ENCODE results near the gene NOC2L. TPM values are rescaled to one million over a fixed set of nuclear protein-coding genes. Genes with fewer than 3 reads are reported as not detected.

Gene NOC2L
- total RNA-seq, 2 experiments from 2014 or later = 77.9 to 99.0 TPM

GRCh38 chr1:953524-954320 is 5.3 kb downstream of the NOC2L start:
- intact Hi-C loops (cut with micrococcal nuclease; ENCODE audit: unreplicated experiment) = no loop called here
- H4K20me1 ChIP-seq (ENCODE audit: insufficient read depth, low read length) = peaks cover 4% of the 10 kb centered on the region; the same call in 1 of the 2 replicates
- no peak for TF ChIP-seq CTCF (conservative IDR thresholded peaks at IDR 0.05; ENCODE audit: low read length)
- no peak for TF ChIP-seq EZH2phosphoT487 (IDR thresholded peaks at IDR 0.05; ENCODE audit: borderline replicate concordance, low read depth, low read length)
- peaks cover 84% of the 10 kb centered on the region for H3K36me3 ChIP-seq (ENCODE audit: insufficient read depth, low read length)
- H3K9me2 ChIP-seq (ENCODE audit: insufficient read depth, low read length) = no peaks in the 10 kb centered on the region
- no peak overlapping the region for H2AFZ ChIP-seq (ENCODE audit: low read length)
- CTCF ChIA-PET (ENCODE audit: unreplicated experiment) = no interaction called here
- no peaks in the 10 kb centered on the region for H3K9me3 ChIP-seq (ENCODE audit: low read length)
- no peak overlapping the region for H3K4me2 ChIP-seq (ENCODE audit: low read length)
- no peak overlapping the region for H3K27ac ChIP-seq (ENCODE audit: low read depth, low read length, poor library complexity, severe bottlenecking)
- peaks cover 10% of the 10 kb centered on the region for H3K4me1 ChIP-seq (ENCODE audit: insufficient read depth, low read length, poor library complexity, severe bottlenecking)
- H3K79me2 ChIP-seq (ENCODE audit: insufficient read depth, low read depth, low read length) = peaks cover 17% of the 10 kb centered on the region
- no peak for DNase-seq (ENCODE audit: low spot score)
- no TSS peak for BruUV-seq (replicated peaks)
- H3K4me3 ChIP-seq (ENCODE audit: low read depth, low read length, poor library complexity, severe bottlenecking) = no peak overlapping the region
- POLR2A ChIA-PET = no interaction called here

GRCh38 chr1:952603-953002 is 6.5 kb downstream of the NOC2L start:
- POLR2A ChIA-PET = no interaction called here
- CTCF ChIA-PET (ENCODE audit: unreplicated experiment) = no interaction called here
- no TSS peak for BruUV-seq (replicated peaks)
- TF ChIP-seq CTCF (conservative IDR thresholded peaks at IDR 0.05; ENCODE audit: low read length) (no peak), EZH2phosphoT487 (IDR thresholded peaks at IDR 0.05; ENCODE audit: borderline replicate concordance, low read depth, low read length) (no peak)
- no peaks in the 10 kb centered on the region for H3K9me3 ChIP-seq (ENCODE audit: low read length)
- H3K36me3 ChIP-seq (ENCODE audit: insufficient read depth, low read length) = peaks cover 94% of the 10 kb centered on the region
- H3K4me1 ChIP-seq (ENCODE audit: insufficient read depth, low read length, poor library complexity, severe bottlenecking) = peaks cover 4% of the 10 kb centered on the region
- peaks cover under 1% of the 10 kb centered on the region; the same call in 1 of the 2 replicates for H4K20me1 ChIP-seq (ENCODE audit: insufficient read depth, low read length)
- intact Hi-C loops (cut with micrococcal nuclease; ENCODE audit: unreplicated experiment) = no loop called here
- H3K27ac ChIP-seq (ENCODE audit: low read depth, low read length, poor library complexity, severe bottlenecking) = no peak overlapping the region
- no peak overlapping the region for H3K4me3 ChIP-seq (ENCODE audit: low read depth, low read length, poor library complexity, severe bottlenecking)
- no peak for DNase-seq (ENCODE audit: low spot score)
- peaks cover 5% of the 10 kb centered on the region for H3K79me2 ChIP-seq (ENCODE audit: insufficient read depth, low read depth, low read length)
- no peaks in the 10 kb centered on the region for H3K9me2 ChIP-seq (ENCODE audit: insufficient read depth, low read length)
- no peak overlapping the region for H3K4me2 ChIP-seq (ENCODE audit: low read length)
- no peak overlapping the region for H2AFZ ChIP-seq (ENCODE audit: low read length)

DNA sequence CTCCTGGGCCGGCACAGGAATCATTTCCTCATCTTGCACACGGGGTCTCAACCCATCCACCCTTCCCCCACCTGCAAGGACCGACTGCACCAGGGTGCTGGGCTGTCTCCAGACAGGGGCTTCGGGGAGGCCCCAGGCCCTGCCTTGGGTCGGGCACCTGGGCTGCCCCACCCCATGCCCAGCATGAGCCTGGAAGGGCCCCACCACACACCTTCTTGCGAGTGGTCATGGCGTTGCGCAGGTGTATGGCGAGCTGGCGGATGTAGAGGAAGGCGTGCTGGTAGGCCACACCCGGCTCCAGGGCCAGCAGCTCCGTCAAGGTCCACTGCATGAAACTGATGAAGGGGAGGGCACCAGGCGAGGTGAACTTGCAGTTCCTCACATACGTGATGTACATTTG is 6.9 kb downstream of the NOC2L start:
- Histone ChIP-seq H3K9me3 (ENCODE audit: low read length) (no peaks in the 10 kb centered on the region), H3K4me1 (ENCODE audit: insufficient read depth, low read length, poor library complexity, severe bottlenecking) (no peaks in the 10 kb centered on the region), H3K9me2 (ENCODE audit: insufficient read depth, low read length) (no peaks in the 10 kb centered on the region), H3K27ac (ENCODE audit: low read depth, low read length, poor library complexity, severe bottlenecking) (no peak overlapping the region), H4K20me1 (ENCODE audit: insufficient read depth, low read length) (no peaks in the 10 kb centered on the region), H2AFZ (ENCODE audit: low read length) (no peak overlapping the region), H3K4me3 (ENCODE audit: low read depth, low read length, poor library complexity, severe bottlenecking) (no peak overlapping the region), H3K79me2 (ENCODE audit: insufficient read depth, low read depth, low read length) (peaks cover 1% of the 10 kb centered on the region; the same call in 1 of the 2 replicates), H3K36me3 (ENCODE audit: insufficient read depth, low read length) (peaks cover 98% of the 10 kb centered on the region), H3K4me2 (ENCODE audit: low read length) (no peak overlapping the region)
- intact Hi-C loops (cut with micrococcal nuclease; ENCODE audit: unreplicated experiment) = no loop called here
- no TSS peak for BruUV-seq (replicated peaks)
- POLR2A ChIA-PET = no interaction called here
- TF ChIP-seq CTCF (conservative IDR thresholded peaks at IDR 0.05; ENCODE audit: low read length) (no peak), EZH2phosphoT487 (IDR thresholded peaks at IDR 0.05; ENCODE audit: borderline replicate concordance, low read depth, low read length) (no peak)
- CTCF ChIA-PET (ENCODE audit: unreplicated experiment) = no interaction called here
- no peak for DNase-seq (ENCODE audit: low spot score)

All from OCI-LY7 (cell line).